Ascending aorta (tissue), 2 donors: Measurements from ENCODE around the gene NRXN2. TPM values are rescaled to one million over a fixed set of nuclear protein-coding genes. Genes with fewer than 3 reads are reported as not detected.

Experiments
- DNase-seq, 2 donors: peaks; one replicate each; pipeline ENCODE4 v3.0.0-alpha.2; 2019; ENCODE audit warnings: low spot score in 2 of 2
- H3K27ac ChIP-seq, 2 donors: fragments of 200-600 bp; sonication (generic); one replicate each; pipeline ENCODE4 v1.5.1; 2016 to 2017; ENCODE audit warnings: mild to moderate bottlenecking in 1 of 2
- H3K27me3 ChIP-seq: fragments of 200-600 bp; sonication (generic); one replicate; pipeline ENCODE4 v1.5.1; 2017
- H3K36me3 ChIP-seq, 2 donors: fragments of 200-600 bp; sonication (generic); one replicate each; pipeline ENCODE4 v1.5.1; 2016
- H3K4me1 ChIP-seq, 2 donors: fragments of 200-600 bp; sonication (generic); one replicate each; pipeline ENCODE4 v1.5.1; 2016 to 2017; ENCODE audit warnings: mild to moderate bottlenecking in 1 of 2
- H3K4me3 ChIP-seq, 2 donors: fragments of 200-600 bp; sonication (generic); one replicate each; pipeline ENCODE4 v1.5.1; 2016 to 2017; ENCODE audit warnings: mild to moderate bottlenecking in 1 of 2
- H3K9me3 ChIP-seq, 2 donors: fragments of 200-600 bp; sonication (generic); one replicate each; pipeline ENCODE4 v1.5.1; 2016
- CTCF ChIP-seq, 3 experiments: fragments of 200-600 bp in 2 of 3; fragments of 450-650 bp in 1 of 3; sonication (generic) in 2 of 3; IDR thresholded peaks; one replicate each; pipeline ENCODE4 v1.5.1; 2016 to 2019; ENCODE audit warnings: antibody characterized with exemption in 3 of 3, mild to moderate bottlenecking in 1 of 3, moderate library complexity in 1 of 3
- intact Hi-C: fragments of 100-400 bp; cut with DNase I; formaldehyde crosslinking; loops from one replicate; pipeline ENCODE4 v1.15.1; 2023
- total RNA-seq: library from RNA; depleted of rRNA; stranded (reverse); fragments of >200 nt; gene quantifications from one replicate; pipeline ENCODE4 v1.1.0, GENCODE V29; 2016

The NRXN2 gene
- total RNA-seq, 1 donor from 2014 or later, result 26.0 TPM

DNA sequence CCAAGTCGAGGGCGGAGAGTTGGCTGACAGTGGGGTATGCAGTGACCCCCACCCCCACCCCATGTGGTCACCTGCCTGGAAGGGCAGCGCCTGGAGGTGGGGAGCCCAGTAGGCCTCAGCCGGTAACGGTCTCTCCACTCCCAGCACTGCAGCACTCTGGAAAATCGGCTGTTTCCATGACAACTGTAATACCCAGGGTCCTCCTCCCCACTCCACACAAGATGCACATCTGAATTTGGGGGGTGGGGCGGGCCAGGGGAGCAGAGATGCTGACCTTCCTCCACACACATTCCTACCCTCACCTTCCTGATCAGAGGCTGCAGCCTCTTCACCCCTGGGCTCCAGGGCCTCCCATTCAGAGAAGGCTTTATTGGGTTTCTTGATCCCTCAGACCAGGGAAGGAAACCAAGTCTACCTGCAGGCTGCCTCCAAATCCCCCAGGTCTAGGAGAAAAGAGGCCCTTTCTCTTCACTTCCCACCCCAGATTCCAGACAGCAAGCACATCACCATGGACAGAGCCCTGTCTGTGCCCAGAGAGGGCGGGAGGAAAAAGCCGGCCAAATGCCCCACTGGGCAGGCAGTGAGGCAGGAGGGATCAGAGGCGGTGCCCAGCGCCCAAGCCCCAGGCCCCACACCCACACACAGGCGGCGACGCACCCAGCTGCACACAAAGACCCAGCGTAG is 85.5 kb downstream of the NRXN2 start:
- intact Hi-C loops, result no loop called here
- DNase-seq, result no peak
- no peak overlapping the region for H3K27ac ChIP-seq
- TF ChIP-seq CTCF (IDR thresholded peaks at IDR 0.05), result no peak
- H3K27me3 ChIP-seq, result no peaks in the 10 kb centered on the region
- H3K4me1 ChIP-seq, result peaks cover 4% of the 10 kb centered on the region in 2 donors
- peak overlapping the region in 1 of 2 donors; percentile 49 for H3K4me3 ChIP-seq
- peaks cover 14 to 30% of the 10 kb centered on the region in 2 donors for H3K36me3 ChIP-seq
- H3K9me3 ChIP-seq, result no peaks in the 10 kb centered on the region

DNA sequence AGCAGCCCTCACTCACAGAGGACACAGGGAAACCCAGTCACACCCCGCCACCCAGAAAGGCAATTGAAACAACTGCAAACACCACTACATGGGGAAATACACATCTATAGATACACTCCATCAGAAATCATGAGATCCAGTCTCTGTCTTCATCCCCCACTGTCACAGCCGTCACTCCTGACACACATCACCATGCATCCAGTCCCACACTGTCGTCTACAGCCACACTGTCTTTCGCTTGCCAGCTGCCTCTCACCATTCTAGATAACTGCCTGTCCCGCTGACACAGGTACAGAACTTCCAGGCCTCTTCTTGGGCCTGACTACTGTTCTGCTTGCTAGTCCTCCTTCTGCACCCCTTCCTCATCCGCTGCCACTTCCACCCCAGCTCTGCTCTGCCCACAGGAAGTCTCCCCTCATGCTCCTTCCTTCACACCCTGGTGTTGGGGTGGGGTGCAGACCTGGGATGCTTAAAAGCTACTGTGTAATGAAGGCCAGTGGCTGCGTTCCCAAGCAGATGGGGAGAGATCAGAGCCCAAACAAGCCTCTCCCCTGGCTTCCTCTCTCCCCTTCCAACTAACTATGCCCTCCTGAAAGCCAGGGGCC is 89.3 kb downstream of the NRXN2 start:
- no peak overlapping the region for H3K4me3 ChIP-seq
- no peaks in the 10 kb centered on the region for H3K27me3 ChIP-seq
- intact Hi-C loops, result no loop called here
- peaks cover 29 to 61% of the 10 kb centered on the region in 2 donors for H3K36me3 ChIP-seq
- no peak for DNase-seq
- no peak overlapping the region for H3K27ac ChIP-seq
- TF ChIP-seq CTCF (IDR thresholded peaks at IDR 0.05), result no peak
- no peaks in the 10 kb centered on the region for H3K9me3 ChIP-seq
- peaks cover 4% of the 10 kb centered on the region in 2 donors for H3K4me1 ChIP-seq

DNA sequence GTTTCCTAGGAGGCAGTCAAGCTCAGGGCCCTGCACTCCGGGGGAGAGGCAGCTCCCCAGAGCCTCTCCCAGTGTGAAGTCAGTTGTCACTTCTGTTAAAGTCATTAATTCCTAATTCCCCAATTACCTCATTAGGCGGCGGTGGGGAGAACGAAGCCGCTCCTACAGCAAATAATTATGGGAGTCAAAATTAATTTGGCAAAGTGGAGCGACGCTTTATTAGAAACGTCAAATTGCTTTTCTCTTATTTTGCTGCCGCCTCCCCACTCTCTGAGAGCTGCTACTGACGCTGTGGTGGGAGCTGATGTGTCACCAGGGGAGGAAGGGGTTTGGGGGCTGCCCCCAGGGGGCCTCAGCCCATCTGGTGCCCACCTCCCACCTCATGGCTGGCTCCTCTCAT is 90.3 kb downstream of the NRXN2 start:
- H3K36me3 ChIP-seq, result peaks cover 38 to 70% of the 10 kb centered on the region in 2 donors
- intact Hi-C loops, result no loop called here
- no peak overlapping the region for H3K27ac ChIP-seq
- no peaks in the 10 kb centered on the region for H3K27me3 ChIP-seq
- DNase-seq, result no peak
- H3K9me3 ChIP-seq, result no peaks in the 10 kb centered on the region
- no peaks in the 10 kb centered on the region for H3K4me1 ChIP-seq
- no peak for TF ChIP-seq CTCF (IDR thresholded peaks at IDR 0.05)
- no peak overlapping the region for H3K4me3 ChIP-seq

GRCh38 chr11:64632237-64632636 is 90.8 kb downstream of the NRXN2 start:
- peaks cover 39 to 72% of the 10 kb centered on the region in 2 donors for H3K36me3 ChIP-seq
- no peaks in the 10 kb centered on the region for H3K9me3 ChIP-seq
- no peak for DNase-seq
- no peak overlapping the region for H3K27ac ChIP-seq
- TF ChIP-seq CTCF (IDR thresholded peaks at IDR 0.05), result no peak
- H3K4me1 ChIP-seq, result no peaks in the 10 kb centered on the region
- no peaks in the 10 kb centered on the region for H3K27me3 ChIP-seq
- intact Hi-C loops, result no loop called here
- no peak overlapping the region for H3K4me3 ChIP-seq

DNA sequence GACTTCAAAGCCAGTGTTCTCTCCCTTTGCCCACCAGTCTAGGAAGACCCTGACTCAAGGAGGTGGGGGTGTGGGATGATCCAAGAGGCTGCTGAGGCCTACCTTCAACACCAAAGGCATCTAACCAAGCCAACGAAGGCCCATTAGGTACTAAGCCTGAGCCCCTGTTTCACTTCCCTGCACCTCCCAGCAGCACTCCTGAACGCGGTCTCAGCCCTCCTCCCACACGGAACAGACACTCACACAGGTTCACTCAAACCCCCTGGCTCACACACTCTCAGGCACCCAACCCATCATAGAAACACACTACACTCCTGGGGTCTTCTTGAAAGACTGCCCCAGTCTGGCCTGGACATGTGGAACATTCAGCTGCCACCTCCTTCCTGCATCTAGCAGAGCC is 91.3 kb downstream of the NRXN2 start:
- peaks cover 39 to 77% of the 10 kb centered on the region in 2 donors for H3K36me3 ChIP-seq
- H3K27ac ChIP-seq, result no peak overlapping the region
- DNase-seq, result no peak
- H3K9me3 ChIP-seq, result no peaks in the 10 kb centered on the region
- intact Hi-C loops, result no loop called here
- TF ChIP-seq CTCF (IDR thresholded peaks at IDR 0.05), result no peak
- H3K4me3 ChIP-seq, result no peak overlapping the region
- H3K27me3 ChIP-seq, result no peaks in the 10 kb centered on the region
- no peaks in the 10 kb centered on the region for H3K4me1 ChIP-seq
